Thymus (tissue), 11 donors: Measurements from ENCODE around the gene SOCS1. TPM values are rescaled to one million over a fixed set of nuclear protein-coding genes. Genes with fewer than 3 reads are reported as not detected.
"Not testable (repeated sequence)": the region's sequence is repeated elsewhere in the genome, so short reads cannot be mapped to it uniquely, and the experiment has no call there.

ENCODE experiments used
- DNase-seq, 9 donors: peaks; one replicate each; pipeline ENCODE4 v3.0.0-alpha.2; 2013; ENCODE audit warnings: low spot score in 9 of 9, low read depth in 6 of 9, missing footprints in 1 of 9
- H3K27ac ChIP-seq, 2 donors: one replicate each; pipeline ENCODE4 v1.5.1; 2013; ENCODE audit warnings: control low read depth in 1 of 2, low read depth in 1 of 2, low read length in 1 of 2, mild to moderate bottlenecking in 1 of 2, moderate library complexity in 1 of 2
- H3K27me3 ChIP-seq, 2 donors: one replicate each; pipeline ENCODE4 v1.5.1; 2013; ENCODE audit warnings: low read length in 1 of 2; ENCODE audit not compliant: control insufficient read depth in 2 of 2, insufficient read depth in 1 of 2
- H3K36me3 ChIP-seq, 2 donors: one replicate each; pipeline ENCODE4 v1.5.1; 2013; ENCODE audit warnings: low read length in 1 of 2, mild to moderate bottlenecking in 1 of 2, moderate library complexity in 1 of 2; ENCODE audit not compliant: control insufficient read depth in 2 of 2, insufficient read depth in 2 of 2
- H3K4me1 ChIP-seq, 2 donors: one replicate each; pipeline ENCODE4 v1.5.1; 2013; ENCODE audit warnings: low read length in 2 of 2; ENCODE audit not compliant: control insufficient read depth in 2 of 2, insufficient read depth in 2 of 2
- H3K4me3 ChIP-seq, 2 donors: one replicate each; pipeline ENCODE4 v1.5.1; 2013; ENCODE audit warnings: low read length in 2 of 2, control low read depth in 1 of 2, mild to moderate bottlenecking in 1 of 2
- H3K9me3 ChIP-seq, 2 donors: one replicate each; pipeline ENCODE4 v1.5.1; 2013; ENCODE audit warnings: low read length in 1 of 2, mild to moderate bottlenecking in 1 of 2; ENCODE audit not compliant: control insufficient read depth in 2 of 2, insufficient read depth in 1 of 2
- WGBS: extraction: QIAGEN DNeasy Blood & Tissue Kit; methylation state at CpG from one replicate; pipeline ENCODE4 v1.1.7; 2013; 5-methylcytosine and 5-hydroxymethylcytosine counted together
- polyA plus RNA-seq: library from polyadenylated mRNA; stranded (reverse); fragments of 200-250 nt; gene quantifications from one replicate; pipeline ENCODE4 v1.2.3, GENCODE V29; 2013
- total RNA-seq: library from RNA; stranded (reverse); fragments of 120-200 nt; gene quantifications from one replicate; pipeline ENCODE4 v1.2.4, GENCODE V29; 2013
- donor health status: healthy.

The SOCS1 gene
- total and polyA plus RNA-seq, 2 donors: 8.3 to 109 TPM

GRCh38 chr16:11290102-11290893 is 34.3 kb upstream of the SOCS1 start:
- DNase-seq: no peak
- no peaks in the 10 kb centered on the region for H3K36me3 ChIP-seq
- H3K27me3 ChIP-seq: no peaks in the 10 kb centered on the region
- no peak overlapping the region for H3K4me3 ChIP-seq
- H3K4me1 ChIP-seq: peaks cover 21 to 30% of the 10 kb centered on the region in 2 donors
- no peak overlapping the region for H3K27ac ChIP-seq
- 97% methylated on average over 8 of the region's 8 CpGs for WGBS
- no peaks in the 10 kb centered on the region for H3K9me3 ChIP-seq

GRCh38 chr16:11289696-11290095 is 33.7 kb upstream of the SOCS1 start:
- not testable (repeated sequence) for H3K27me3 ChIP-seq, H3K9me3 ChIP-seq, DNase-seq, H3K4me3 ChIP-seq, H3K36me3 ChIP-seq, H3K27ac ChIP-seq
- WGBS: 96% methylated on average over 4 of the region's 4 CpGs
- H3K4me1 ChIP-seq: peaks cover 17 to 24% of the 10 kb centered on the region in 2 donors

- H3K4me1 ChIP-seq: peaks cover 14 to 19% of the 10 kb centered on the region in 2 donors
- no peak for DNase-seq
- H3K4me3 ChIP-seq: no peak overlapping the region
- H3K27ac ChIP-seq: no peak overlapping the region
- no peaks in the 10 kb centered on the region for H3K9me3 ChIP-seq
- no peaks in the 10 kb centered on the region for H3K27me3 ChIP-seq
- H3K36me3 ChIP-seq: no peaks in the 10 kb centered on the region
- 99% methylated on average over 2 of the region's 2 CpGs for WGBS
These were observed 33.2 kb upstream of the SOCS1 start for GRCh38 chr16:11289202-11289601.

- H3K4me1 ChIP-seq: peaks cover 0 to 3% of the 10 kb centered on the region in 2 donors
- H3K9me3 ChIP-seq: peaks cover 0 to 5% of the 10 kb centered on the region in 2 donors
- no peaks in the 10 kb centered on the region for H3K36me3 ChIP-seq
- H3K4me3 ChIP-seq: no peak overlapping the region
- no peaks in the 10 kb centered on the region for H3K27me3 ChIP-seq
- no peak for DNase-seq
- WGBS: 96% methylated on average over 2 of the region's 2 CpGs
- H3K27ac ChIP-seq: no peak overlapping the region
These were observed 29.8 kb upstream of the SOCS1 start for GRCh38 chr16:11285842-11286241.

- Histone ChIP-seq H3K4me1 (peaks cover 0 to 9% of the 10 kb centered on the region in 2 donors), H3K36me3 (no peaks in the 10 kb centered on the region), H3K27me3 (no peaks in the 10 kb centered on the region), H3K27ac (no peak overlapping the region), H3K4me3 (no peak overlapping the region), H3K9me3 (peaks cover 0 to 6% of the 10 kb centered on the region in 2 donors)
- DNase-seq: no peak
- WGBS: 81% methylated on average over 4 of the region's 4 CpGs
These were observed 27.8 kb upstream of the SOCS1 start for GRCh38 chr16:11283820-11284248.

GRCh38 chr16:11280616-11281522 is 24.9 kb upstream of the SOCS1 start, which contains the start of gene PRM1:
PRM1 (minus strand) TSS chr16:11281330; CDS start chr16:11281238, 92 bp downstream.
- WGBS: 95% methylated on average over 25 of the region's 25 CpGs
- Histone ChIP-seq H3K27ac (no peak within 1 kb of the TSS), H3K36me3 (no peaks in the 10 kb centered on the region), H3K27me3 (no peaks in the 10 kb centered on the region), H3K4me3 (no peak within 1 kb of the TSS), H3K4me1 (peaks cover 0 to 10% of the 10 kb centered on the region in 2 donors), H3K9me3 (peaks cover 0 to 6% of the 10 kb centered on the region in 2 donors)
- DNase-seq: no peak

GRCh38 chr16:11278681-11279628 is 23.0 kb upstream of the SOCS1 start:
- Histone ChIP-seq H3K4me3 (no peak overlapping the region), H3K36me3 (no peaks in the 10 kb centered on the region), H3K4me1 (peaks cover 0 to 10% of the 10 kb centered on the region in 2 donors), H3K27me3 (no peaks in the 10 kb centered on the region), H3K27ac (peak overlapping the region in 1 of 2 donors; percentile 4), H3K9me3 (peaks cover 0 to 6% of the 10 kb centered on the region in 2 donors)
- no peak for DNase-seq
- WGBS: 92% methylated on average over 7 of the region's 7 CpGs

GRCh38 chr16:11277607-11278337 is 21.8 kb upstream of the SOCS1 start:
- H3K9me3 ChIP-seq: peaks cover 0 to 6% of the 10 kb centered on the region in 2 donors
- H3K4me3 ChIP-seq: no peak overlapping the region
- no peak overlapping the region for H3K27ac ChIP-seq
- H3K4me1 ChIP-seq: peaks cover 0 to 7% of the 10 kb centered on the region in 2 donors
- WGBS: 94% methylated on average over 12 of the region's 12 CpGs
- no peaks in the 10 kb centered on the region for H3K36me3 ChIP-seq
- H3K27me3 ChIP-seq: no peaks in the 10 kb centered on the region
- no peak for DNase-seq
